Fibroblast of upper back skin (primary cell): Measurements from ENCODE around the gene GPX3.

Experiments
- DNase-seq: peaks from one replicate; pipeline ENCODE4 v3.0.0-alpha.2; 2013

GPX3 gene

DNA sequence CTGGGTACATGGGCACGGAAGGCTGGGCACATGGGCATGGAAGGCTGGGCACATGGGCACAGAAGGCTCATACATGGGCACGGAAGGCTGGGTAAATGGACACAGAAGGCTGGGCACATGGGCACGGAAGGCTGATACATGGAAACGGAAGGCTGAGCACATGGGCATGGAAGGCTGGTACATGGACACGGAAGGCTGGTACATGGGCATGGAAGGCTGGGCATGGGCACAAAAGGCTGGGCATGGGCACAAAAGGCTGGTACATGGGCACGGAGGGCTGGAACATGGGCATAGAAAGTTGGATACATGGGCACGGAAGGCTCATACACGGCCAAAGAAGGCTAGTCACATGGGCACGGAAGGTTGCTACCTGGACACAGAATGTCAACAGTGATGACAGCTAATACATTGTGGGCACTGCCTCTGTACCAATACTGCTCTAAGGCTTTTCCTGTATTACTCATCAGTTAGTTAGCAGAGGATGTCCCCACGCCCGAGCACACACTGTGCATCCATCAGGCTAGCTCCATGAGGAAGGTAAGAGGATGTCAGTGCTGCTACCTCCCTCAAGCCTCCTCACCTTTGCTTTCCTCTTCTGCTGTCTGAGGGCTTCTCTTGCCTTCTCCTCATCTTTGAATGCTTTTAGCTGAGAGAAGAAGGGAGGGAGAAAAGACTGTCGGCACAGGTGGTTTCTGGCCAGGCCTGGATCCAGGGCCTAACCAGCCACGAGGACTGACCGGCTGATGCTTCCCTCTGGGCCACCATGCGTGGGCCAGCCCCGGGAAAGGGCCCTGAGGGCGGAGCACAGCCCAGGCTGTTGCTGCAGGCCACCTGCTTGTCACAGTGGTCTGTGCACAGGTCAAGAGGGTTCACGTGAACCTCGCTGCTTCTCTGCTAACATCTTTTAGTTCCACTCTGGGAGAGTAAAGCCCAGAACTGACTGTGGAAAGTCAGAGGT lies 14.3 kb downstream of the GPX3 start:
- no peak for DNase-seq

DNA sequence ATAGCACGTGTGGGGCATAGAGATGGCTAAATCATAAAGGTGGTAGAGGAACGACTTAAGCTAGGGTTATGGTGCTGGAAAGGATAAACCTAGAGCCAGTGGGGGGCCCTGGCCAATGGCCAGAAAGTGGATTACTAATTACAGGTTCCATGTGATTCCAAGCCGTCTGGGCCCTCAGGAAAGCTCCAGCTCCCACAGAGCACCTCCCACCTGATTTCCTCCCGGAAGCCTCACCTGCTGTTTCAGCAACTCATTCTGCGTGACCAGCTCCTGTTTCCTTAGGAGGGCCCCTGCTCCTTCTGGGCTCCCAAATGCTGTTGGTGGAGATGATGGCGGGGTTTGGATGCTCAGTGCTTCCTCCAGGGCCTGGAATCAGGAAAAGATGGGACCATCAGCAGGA lies 16.2 kb downstream of the GPX3 start:
- DNase-seq = no peak

DNA sequence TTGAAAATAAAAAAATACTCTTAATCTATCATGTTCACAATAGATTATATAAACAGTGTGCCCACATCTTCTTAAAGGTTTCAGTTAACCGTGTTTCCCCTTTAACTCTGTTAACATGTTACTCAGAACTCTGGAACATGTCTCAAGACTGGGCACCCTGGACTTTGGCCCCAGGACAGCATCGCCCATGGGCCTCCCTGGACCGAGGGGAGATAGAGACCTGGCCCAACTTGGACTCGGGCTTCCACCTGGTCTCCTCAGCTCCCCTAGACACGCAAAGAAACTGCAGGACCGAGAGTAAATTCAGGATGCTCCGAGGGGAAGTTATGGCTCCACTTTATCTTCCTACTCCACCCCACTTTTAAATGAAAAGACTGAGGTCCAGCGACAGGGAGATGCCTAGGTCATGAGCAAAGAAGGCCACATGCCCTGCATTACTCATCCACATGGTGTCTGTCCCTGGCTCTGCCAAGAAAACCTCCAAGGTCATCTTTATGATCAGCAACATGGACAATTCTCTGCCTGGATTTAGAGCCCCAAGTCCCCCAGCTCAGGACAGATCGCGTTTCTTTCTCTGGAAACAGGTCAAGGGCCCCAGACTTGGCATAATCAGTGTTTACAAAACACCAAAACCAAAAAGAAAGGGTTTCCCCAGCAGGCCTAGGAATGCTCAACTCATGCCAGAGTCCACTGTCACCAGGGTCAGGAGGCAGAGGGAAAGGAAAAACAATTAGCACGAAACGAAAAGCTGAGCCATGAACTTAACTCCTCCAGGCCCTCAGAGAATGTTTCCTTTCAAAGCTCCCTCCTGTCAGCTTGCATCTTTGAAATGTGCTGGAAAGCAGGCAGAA lies 17.4 kb downstream of the GPX3 start:
- DNase-seq = no peak

DNA sequence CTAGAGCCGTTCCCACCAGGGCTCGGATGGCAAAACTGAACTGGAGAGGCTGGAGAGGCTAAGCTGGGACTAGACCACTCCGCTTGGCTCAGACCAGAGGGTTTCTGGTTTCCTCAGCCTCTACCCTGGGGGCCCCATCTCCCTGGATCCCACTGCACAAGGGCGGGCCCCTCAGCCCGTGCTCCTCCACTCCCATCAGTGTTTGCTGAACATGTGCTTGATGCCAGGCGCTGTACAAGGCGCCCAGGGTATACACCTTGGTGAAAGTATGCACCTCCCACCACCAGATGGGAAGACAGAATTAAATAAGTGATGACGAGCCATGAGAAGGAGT lies 18.0 kb downstream of the GPX3 start:
- no peak for DNase-seq

DNA sequence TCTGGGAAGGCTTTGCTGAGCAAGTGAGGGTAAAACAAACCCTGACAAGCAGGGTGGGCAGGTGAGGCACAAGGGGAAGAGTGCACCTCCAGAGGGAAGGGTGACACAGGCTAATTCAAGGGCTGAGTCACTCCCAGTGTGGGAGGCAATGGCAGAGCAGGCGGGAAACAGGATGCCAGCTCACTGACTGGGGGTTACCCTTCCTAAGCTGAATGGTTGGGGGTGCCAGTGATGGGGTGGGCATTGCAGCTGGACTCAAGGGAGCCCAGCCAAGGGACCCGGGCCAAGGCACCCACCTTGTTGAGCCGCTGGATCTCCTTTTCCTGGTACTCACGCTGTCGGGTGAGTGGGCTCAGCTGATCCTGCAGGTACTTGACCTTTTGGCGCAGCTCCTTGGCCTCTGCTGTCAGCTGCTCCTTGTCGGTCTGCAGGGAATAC lies 18.4 kb downstream of the GPX3 start:
- DNase-seq = no peak

DNA sequence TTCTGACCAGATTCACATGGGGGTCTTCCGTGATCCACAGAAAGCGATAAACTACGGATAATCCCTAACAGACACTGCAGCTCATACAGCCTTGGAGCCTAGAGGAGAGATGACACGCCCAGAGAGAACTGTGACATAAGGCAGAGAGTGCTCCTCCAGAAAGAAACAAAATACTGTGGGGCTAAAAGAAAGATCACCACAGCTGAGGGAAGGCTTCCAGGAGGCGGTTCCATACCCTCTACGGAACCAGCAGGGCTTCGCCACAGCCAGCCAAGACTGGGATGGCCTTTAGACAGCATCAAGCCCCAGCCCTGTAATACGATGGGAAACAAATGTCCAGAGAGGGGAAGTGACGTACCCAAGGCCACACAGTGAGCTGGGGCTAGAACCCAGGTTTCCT lies 19.3 kb downstream of the GPX3 start:
- no peak for DNase-seq

DNA sequence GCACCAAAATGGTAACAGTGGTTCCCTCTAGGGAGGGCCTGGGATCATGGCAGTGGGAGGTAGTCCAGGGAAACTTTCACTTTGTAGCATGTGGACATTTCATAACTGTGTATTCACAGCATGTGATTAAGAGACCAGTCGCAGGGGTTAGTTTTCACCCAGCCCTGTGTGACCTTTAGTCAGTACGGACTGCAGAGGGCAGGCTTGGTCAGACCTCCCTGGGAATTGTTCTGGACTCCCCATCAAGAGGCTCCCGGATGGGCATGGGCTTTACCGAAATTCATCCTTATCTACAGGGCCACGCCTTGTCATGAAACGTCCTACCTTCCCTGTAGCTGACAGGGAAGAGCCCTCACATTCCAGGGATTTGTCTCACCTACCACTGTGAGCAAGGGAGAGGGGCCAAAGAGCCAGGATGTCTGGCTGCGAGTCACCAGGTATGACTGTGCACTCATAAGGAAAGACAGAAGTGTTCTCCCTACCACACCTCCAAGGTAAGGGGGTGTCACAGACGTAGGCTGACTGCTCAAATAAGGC lies 19.9 kb downstream of the GPX3 start:
- no peak for DNase-seq

DNA sequence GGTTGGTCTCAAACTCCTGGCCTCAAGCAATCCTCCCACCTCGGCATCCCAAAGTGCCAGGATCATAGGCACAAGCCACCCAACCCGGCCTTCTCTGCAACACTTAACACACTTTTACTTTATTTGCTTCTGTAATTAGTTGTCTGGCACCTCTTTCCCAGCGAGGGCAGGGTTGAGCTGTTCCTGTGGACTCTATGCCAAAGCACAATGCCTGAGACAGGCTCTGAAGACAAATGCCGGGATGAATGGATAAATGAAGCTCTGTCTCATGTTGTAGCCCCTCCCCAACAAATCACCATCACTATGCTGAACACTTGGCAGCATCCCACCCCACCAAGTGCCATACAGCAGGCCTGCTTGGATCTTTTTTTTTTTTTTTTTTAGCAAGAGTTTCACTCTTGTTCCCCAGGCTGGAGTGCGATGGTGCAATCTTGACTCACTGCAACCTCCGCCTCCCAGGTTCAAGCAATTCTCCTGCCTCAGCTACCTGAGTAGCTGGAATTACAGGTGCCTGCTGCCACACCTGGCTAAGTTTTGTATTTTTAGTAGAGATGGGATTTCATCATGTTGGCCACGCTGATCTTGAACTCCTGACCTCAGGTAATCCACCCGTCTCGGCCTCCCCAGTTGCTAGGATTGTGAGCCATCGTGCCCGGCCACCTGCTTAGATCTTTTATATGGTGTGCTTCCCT lies 21.3 kb downstream of the GPX3 start:
- no peak for DNase-seq

DNA sequence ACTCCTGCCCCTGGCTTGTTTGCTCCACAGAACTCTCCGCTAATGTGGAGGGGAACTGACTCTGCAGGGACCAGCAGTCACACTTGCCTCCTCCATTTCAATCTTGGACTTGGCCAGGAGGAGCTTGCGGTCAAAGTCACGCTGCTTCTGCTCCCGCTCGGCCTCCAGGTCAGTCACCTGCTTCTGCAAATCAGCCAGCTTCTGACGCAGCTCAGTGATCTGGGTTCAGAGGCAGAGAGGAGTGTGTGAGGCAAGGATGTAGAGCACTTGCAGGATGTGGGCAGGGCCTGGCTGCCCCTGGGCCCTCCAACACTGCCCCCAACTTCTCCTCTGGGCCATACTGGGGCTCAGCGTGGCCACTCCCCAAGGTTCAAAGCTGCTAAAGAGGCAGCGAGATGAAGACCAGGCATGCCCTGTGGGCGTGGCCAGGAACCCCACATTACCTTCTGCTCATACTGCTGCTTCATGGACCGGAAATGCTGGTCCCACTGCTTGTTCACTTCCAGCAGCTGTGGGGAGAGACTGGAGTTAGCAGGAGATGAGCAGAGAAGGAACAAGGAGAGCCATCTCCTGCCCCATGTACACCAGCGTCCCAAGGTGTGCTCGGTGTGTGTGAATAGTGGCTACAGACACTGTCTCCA lies 22.2 kb downstream of the GPX3 start:
- no peak for DNase-seq

DNA sequence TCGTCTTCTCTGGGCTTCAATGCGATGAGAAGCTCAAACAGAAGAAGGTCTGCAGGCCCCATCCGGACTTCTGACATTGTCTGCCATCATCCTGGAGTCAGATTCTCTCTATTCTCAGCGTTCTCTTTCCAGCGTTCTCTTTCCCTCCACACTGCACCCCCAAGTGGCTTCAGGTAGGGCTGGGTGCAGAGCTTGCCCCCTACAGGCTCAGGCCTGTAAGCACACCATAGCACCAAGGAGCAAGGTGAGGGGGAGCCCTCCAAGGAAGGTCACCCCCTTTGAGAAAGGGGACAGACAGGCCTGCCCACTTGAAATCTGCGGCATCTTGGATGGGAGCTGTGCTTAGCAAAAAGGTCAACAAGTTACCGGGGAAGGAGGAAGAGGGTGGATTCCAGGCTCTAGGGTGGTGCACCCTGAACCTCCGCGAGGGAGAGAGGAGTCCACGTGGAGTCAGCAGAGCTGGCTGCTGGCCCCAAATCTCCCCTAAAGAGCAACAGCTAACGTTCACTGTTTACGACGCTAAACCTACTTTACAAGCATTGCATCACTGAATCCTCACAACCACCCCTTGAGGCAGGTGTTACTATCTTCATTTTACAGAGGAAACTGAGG lies 27.5 kb downstream of the GPX3 start:
- no peak for DNase-seq

DNA sequence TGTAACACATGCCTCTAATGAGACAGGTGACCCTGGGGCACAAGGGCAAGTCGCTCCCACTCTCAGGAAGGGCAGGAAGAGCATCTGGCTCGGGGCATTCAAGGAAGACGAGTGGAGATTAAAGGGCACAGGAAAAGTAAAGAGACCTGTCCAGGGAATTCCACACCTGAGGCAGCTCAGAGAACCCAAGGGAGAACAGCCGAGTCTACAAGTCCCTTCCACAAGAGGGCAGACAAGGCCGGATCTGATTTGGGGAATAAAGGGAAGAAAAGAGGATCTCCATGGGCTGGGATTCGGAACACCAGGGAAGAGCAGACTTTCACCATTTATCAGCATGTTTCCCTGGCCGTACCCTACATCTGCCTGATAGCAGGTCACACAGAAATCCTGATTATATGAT lies 28.1 kb downstream of the GPX3 start:
- no peak for DNase-seq

DNA sequence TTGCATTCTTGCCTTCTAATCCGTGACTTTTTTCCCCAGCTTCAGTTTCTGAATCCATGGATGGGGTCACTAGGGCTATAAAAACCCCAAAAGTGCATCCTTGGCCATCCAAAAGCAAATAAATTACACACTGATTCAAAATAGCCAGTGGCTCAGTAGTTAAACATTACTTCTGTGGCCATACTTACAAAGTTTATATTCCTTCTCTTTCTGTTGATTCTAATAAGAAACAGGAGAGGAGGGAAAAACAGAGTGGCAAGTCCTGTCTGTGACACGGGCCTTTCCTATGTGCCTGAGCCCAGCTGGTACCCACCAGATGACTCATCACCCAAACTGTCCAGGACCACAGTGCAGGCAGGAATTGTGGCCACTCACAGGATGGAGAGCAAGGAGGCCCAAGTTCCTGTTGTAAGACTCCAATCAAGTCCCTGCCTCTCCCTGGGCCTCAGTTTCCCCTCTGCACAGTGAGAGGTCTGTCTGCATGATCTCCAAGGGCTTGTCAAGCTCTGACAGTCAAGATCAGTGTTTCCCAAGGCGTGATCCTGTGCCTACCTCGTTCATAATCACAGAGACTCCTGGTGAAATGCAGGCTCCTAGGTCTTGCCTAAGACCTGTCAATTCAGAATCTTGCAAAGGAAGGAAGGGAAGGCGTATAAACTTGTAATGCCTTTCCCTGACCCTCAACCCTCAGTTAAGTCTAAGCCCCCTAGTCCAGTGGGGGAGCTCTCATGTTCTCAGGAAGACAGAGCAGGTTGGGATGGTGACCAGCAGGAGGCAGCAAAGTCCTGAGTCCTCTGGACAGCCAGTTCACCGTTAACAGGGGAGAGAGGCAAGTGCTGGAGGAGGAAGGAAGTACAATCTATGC lies 30.9 kb downstream of the GPX3 start:
- peak; percentile 75 for DNase-seq

DNA sequence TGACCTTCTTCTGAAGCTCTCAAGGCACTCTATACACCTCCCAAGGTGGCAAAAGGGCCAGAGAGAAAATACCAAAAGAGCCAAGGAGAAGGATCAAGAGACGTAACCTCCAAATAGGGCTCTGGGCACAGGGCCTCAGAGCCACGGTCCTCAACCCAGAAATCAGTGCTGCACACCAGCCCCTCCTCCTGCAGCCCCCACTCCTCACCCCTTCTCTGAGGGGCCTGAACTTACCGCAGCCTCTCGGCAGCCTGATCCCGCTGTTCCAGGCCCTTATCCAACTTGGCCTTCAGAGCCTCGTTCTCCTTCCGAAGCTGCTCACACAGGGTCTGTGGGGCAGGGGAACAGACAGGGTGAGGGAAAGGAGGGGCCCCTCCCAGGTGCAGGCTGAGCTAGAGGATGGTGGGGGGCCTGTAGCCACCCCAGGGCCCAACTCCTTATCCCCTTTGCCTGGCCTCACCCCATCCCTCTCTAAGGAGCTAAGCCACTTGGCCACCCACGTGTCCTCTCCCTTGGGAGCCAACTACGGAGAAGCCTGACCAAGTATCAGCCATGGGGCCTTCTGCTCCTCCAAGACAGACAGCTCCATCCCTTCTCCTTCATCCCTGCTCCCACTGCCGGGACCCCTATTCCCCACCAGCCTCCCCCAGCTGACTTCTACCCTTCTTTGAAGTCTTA lies 31.7 kb downstream of the GPX3 start:
- no peak for DNase-seq

DNA sequence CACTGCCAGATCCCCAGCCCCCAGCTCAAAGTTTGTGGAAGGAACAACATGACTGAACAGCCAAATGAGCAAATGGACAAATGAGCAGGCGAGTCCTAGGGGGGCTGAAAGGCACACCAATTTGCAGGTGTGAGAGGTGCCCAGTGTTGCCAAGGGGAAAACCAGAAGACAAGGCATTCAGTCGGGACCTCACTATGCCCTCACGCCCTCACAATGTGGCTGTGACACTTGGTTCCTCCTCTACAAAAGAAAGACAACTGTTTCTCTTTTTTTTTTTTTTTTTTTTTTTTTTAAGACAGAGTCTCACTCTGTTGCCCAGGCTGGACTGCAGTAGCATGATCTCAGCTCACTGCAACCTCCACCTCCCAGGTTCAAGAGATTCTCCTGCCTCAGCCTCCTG lies 32.4 kb downstream of the GPX3 start:
- DNase-seq = no peak

DNA sequence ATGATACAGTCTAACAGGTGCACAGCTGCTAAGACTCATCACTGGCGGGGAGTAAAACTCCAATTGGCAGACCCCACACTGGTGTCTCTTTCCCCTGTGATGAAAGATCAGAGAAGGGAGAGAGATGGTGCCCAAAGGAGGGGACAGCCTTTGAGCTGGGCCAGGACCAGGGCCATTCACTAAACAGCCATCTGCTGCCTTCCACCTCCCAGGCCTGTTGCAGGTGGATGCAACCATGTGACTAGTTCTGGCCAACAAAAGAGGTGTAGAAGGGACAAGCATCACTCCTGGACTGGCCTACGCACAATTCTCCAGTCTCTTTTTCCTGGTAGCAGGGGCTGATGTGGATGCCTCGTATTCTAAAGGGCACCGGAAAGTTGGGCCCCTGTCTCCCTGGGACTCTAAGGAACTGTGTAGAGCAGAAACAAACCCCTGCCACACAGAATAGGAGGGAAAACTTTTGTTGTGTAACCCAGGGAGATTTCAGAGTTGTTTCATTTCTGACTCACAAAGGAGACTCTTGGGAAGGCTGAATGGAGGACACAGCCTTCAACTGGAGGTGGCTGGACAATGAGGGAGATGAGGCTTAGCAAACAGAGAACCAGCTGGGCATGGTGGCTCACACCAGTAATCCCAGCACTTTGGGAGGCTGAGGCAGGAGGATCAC lies 33.5 kb downstream of the GPX3 start:
- DNase-seq = no peak

DNA sequence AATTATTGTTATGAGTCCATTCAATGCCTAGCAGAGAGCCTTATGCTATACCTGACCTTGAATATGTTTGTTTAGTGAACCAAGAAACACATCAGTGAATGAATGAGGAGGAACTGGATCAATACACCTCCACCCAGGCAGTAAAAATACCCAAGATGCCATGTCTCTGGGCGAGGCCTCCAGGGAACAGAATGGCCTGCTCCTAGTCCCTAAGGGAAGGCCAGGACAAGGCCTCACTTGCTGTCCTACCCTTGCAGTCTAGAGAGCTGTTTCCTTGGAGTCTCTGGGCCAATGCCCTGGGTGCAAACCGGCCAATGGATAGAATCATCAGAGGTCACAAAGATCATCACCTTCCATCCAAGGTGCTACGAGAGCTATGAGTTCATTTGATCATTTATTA lies 34.3 kb downstream of the GPX3 start:
- no peak for DNase-seq

DNA sequence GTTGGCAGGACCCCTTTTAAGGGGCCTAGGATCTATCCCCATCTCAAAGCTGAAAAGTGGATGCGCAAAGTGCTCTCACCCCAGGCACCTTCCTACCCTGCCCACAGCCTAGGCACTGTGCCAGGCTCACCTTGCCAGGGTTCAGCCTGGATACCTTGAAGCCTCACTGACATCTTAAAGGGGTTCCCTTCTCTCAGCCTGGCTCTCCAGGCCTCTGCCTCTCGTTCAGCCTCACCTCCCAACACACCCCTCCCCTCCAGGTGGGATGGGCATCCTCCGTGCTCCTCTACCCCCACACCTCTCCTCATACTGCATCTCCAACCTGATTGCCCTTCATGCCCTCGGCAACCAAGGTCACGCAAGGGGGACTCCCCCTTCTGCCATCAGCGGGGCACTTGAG lies 34.9 kb downstream of the GPX3 start:
- DNase-seq = no peak

DNA sequence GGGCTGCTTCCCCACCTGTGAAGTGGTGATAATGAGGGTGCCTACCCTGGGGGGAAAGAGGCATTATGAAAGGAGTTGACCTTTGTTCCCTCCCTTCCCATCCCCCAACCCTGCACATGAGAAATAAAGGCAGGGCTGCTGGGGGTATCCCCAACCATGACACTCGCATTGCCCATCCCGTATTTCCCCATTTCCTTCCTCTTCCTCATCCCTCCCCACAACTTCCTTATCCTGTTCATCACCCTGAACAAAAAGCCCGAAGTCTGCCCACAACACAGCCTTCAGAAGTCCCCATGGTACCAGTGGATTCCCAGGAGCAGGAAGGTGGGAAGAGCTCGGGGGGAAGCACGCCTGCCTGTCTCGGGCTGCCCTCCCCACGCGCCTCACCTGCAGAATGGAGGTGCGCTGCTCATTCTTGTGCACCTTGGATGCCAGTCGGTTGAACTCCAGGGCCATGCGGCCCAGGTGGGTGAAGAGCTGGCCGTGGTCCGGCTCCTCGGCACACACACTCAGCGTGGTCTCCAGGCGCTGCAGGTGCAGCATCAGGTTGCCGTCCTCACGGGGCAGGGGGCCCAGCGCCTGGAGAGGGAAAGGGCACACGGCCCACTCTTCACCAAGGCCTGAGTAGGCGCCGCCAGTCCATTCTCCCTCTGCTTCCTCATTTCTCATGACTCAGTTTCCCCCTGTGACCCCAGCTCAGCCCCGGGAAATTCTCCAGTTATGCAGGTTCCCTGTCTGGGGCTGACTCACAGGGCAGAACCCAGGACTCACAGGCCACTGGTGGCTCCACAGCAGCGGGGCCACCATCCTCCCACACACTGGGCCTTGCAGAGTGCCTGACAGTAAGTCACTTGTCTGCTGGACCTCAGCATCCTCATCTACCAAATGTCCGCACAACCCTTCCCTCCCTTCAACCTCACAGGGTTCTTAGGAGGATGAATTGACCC lies 36.3 kb downstream of the GPX3 start:
- no peak for DNase-seq

DNA sequence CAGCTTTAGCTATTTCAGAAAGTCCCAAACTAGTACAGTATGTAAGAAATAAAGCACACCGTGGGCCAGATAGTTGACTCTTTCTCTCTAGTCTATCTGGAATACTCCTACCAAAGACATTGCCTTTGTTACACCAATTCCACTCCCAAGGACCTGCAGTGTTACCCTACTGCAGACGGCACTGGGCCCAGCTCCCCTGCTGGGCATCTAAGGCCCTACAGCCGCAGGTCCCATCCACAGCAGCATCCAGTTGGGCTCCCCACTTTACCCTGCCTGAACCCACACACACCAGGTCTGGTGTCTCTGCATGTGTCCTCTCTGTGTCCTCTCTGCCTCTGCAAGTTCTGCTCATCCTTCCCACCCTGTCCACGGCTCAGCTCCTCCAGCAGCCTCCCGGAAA lies 37.9 kb downstream of the GPX3 start:
- no peak for DNase-seq
